Type B pancreatic cell (in vitro differentiated cells): ENCODE results near the gene FAM47B. TPM values are rescaled to one million over a fixed set of nuclear protein-coding genes. Genes with fewer than 3 reads are reported as not detected.
A peak's percentile ranks its signal among the peaks of the same experiment; 100 is the strongest.

Source experiments
- DNase-seq: peaks from one replicate; pipeline ENCODE4 v3.0.0; 2021; ENCODE audit warnings: mixed read lengths; ENCODE audit not compliant: unreplicated experiment; ENCODE audit errors: extremely low spot score
- H3K27ac Mint-ChIP-seq: 2 replicates; pipeline ENCODE4 v1.8.0; 2021; ENCODE audit warnings: mild to moderate bottlenecking, mixed read lengths
- H3K27me3 Mint-ChIP-seq: 2 replicates; pipeline ENCODE4 v1.8.0; 2021; ENCODE audit warnings: mixed read lengths
- H3K36me3 Mint-ChIP-seq: 2 replicates; pipeline ENCODE4 v1.8.0; 2021; ENCODE audit warnings: mixed read lengths
- H3K4me1 Mint-ChIP-seq: one replicate; pipeline ENCODE4 v1.8.0; 2021; ENCODE audit warnings: mixed read lengths; ENCODE audit not compliant: unreplicated experiment
- H3K4me3 Mint-ChIP-seq: 2 replicates; pipeline ENCODE4 v1.8.0; 2021; ENCODE audit warnings: mild to moderate bottlenecking, mixed read lengths
- H3K9me3 Mint-ChIP-seq: 2 replicates; pipeline ENCODE4 v1.8.0; 2021; ENCODE audit warnings: mixed read lengths
- total RNA-seq: library from RNA; stranded (reverse); gene quantifications from 2 replicates; pipeline ENCODE4 v1.2.1, GENCODE V29; 2021; ENCODE audit warnings: low replicate concordance
- TF ChIP-seq, protein P1 (sequence below): fragments of 200-600 bp; sonication (generic); conservative IDR thresholded peaks from 2 replicates; pipeline ENCODE4 v1.5.0; 2021; ENCODE audit warnings: antibody characterized with exemption, mild to moderate bottlenecking

Gene FAM47B
- total RNA-seq, 1 donor from 2014 or later: not detected

DNA sequence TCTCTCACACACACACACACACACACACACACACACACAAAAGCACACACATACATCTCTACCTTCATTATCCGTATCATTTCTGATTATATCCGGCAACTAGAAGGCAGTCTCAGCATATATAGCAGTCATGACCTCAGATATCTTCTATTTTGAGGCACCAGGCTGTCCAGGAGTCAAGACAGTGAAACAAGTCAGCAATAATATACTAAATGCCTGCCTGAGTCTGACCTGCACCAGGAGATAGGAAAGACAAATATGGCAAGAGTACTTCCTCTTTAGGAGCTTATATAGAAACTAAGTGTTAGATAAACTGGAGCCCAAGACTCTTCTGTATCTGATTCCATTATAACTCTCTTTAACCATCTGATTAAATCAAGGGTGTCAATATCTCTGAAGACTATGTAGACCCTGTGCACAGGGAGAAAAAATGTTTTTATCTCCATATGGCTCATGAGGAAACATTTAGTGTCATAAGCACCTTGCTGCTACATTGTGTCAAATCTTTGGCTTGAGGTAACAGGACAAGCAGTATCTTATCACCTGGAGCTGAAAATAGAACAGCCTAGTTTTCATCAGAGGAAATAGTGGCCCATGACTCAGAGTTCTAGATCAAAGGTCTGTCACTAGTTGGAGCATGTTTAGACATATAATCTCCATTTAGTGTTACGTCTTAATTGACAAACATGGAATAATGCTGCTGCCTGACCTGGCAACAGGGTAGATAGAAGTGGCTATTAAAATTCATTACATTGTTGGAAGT lies 27.0 kb upstream of the FAM47B start:
- no peaks in the 10 kb centered on the region for H3K4me1 Mint-ChIP-seq
- TF ChIP-seq, protein P1, sequence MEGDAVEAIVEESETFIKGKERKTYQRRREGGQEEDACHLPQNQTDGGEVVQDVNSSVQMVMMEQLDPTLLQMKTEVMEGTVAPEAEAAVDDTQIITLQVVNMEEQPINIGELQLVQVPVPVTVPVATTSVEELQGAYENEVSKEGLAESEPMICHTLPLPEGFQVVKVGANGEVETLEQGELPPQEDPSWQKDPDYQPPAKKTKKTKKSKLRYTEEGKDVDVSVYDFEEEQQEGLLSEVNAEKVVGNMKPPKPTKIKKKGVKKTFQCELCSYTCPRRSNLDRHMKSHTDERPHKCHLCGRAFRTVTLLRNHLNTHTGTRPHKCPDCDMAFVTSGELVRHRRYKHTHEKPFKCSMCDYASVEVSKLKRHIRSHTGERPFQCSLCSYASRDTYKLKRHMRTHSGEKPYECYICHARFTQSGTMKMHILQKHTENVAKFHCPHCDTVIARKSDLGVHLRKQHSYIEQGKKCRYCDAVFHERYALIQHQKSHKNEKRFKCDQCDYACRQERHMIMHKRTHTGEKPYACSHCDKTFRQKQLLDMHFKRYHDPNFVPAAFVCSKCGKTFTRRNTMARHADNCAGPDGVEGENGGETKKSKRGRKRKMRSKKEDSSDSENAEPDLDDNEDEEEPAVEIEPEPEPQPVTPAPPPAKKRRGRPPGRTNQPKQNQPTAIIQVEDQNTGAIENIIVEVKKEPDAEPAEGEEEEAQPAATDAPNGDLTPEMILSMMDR: no peak
- H3K9me3 Mint-ChIP-seq: no peaks in the 10 kb centered on the region
- no peak overlapping the region for H3K4me3 Mint-ChIP-seq
- no peaks in the 10 kb centered on the region for H3K36me3 Mint-ChIP-seq
- no peak overlapping the region for H3K27ac Mint-ChIP-seq
- DNase-seq: no peak
- no peaks in the 10 kb centered on the region for H3K27me3 Mint-ChIP-seq

DNA sequence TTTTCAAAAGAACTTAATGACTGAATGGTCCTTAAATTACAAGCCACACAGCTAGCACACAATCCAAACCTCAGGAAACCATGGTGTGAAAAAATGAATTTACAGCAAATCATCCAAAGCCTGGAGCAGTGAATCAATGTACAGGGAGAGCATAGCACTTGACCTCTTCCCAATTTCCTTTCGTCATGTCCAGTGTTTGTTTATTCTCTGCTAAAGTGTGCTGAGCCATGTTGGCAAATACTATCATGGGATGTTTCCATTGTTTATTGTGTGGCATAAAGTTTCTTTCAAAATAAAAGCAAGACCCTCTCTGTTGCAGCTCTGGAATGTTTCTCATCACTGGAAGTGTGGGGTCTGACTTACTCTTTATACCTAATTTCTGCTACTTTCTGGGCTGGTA lies 25.4 kb upstream of the FAM47B start:
- TF ChIP-seq, protein P1: no peak
- Mint-ChIP-seq H3K36me3 (no peaks in the 10 kb centered on the region), H3K9me3 (no peaks in the 10 kb centered on the region), H3K27ac (no peak overlapping the region), H3K4me1 (no peaks in the 10 kb centered on the region), H3K4me3 (no peak overlapping the region), H3K27me3 (no peaks in the 10 kb centered on the region)
- no peak for DNase-seq

DNA sequence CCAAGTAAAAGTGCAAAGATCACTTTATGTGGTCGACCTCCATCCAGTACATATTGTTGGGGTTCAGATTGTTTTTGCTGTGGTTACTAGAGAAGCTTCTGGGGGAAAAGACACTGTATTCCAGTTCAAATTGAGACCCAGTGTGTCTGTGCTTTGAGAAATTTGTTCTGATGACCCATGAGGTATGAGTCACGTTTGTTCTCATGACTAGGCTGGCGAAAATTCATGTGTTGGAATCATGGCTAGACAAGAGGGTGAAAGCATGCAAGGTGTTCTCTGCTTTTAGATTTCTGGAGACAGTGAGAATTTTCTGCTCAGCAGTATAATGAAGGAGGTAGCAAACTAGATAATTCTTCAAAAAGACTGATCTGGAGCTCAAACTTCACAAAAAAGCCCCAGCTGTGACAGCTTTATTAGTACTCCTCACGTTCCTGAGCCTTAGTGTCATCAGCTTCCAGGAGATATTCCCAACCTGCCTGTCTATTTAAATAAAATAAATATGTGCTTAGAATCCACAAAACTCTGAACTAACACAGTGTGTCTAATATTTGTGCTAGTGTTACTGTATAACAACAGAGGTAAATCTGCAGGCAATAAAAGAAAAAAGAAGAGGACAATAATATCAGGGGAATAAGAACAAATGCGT lies 24.4 kb upstream of the FAM47B start:
- Mint-ChIP-seq H3K4me1 (no peaks in the 10 kb centered on the region), H3K27ac (no peak overlapping the region), H3K27me3 (no peaks in the 10 kb centered on the region), H3K36me3 (no peaks in the 10 kb centered on the region), H3K4me3 (no peak overlapping the region), H3K9me3 (no peaks in the 10 kb centered on the region)
- DNase-seq: no peak
- TF ChIP-seq, protein P1: no peak

DNA sequence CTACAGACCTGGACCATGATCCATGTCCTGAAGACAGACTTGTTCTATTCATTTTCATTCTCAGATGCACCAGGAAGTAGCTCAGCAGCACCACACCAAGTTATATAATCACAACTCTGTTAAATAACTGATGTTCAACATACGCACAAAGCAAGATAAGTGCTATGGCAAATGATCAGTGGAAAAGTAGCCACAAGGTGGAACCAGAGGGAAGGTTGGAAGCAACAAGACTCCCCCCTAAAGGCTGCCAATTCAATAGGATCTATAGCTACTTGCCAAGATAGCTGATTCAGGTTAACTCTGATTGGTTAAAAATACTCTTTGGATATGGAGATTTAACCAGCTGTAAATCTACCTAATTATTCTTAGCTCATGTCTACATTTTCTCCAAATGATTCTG lies 23.7 kb upstream of the FAM47B start:
- Mint-ChIP-seq H3K36me3 (no peaks in the 10 kb centered on the region), H3K9me3 (no peaks in the 10 kb centered on the region), H3K27me3 (no peaks in the 10 kb centered on the region), H3K27ac (no peak overlapping the region), H3K4me1 (no peaks in the 10 kb centered on the region), H3K4me3 (no peak overlapping the region)
- no peak for DNase-seq
- TF ChIP-seq, protein P1: peak; percentile 70

GRCh38 chrX:34927866-34928265 lies 14.7 kb upstream of the FAM47B start:
- no peak for DNase-seq
- no peaks in the 10 kb centered on the region for H3K4me1 Mint-ChIP-seq
- H3K4me3 Mint-ChIP-seq: no peak overlapping the region
- H3K27me3 Mint-ChIP-seq: no peaks in the 10 kb centered on the region
- TF ChIP-seq, protein P1: no peak
- H3K36me3 Mint-ChIP-seq: no peaks in the 10 kb centered on the region
- no peaks in the 10 kb centered on the region for H3K9me3 Mint-ChIP-seq
- no peak overlapping the region for H3K27ac Mint-ChIP-seq
